T-helper 2 cell treated with Interferon-gamma antibody and Interleukin-4, amounts not matched to agents 100 ng/mL and 5 ng/mL, for 36 hours (primary cell): ENCODE measurements around the gene KEL. TPM values are rescaled to one million over a fixed set of nuclear protein-coding genes. Genes with fewer than 3 reads are reported as not detected.

Experiments
- intact Hi-C: fragments of 100-400 bp; cut with micrococcal nuclease; formaldehyde crosslinking; loops from one replicate; pipeline ENCODE4 v1.15.1; 2023
- total RNA-seq: library from RNA; stranded (reverse); gene quantifications from 2 replicates; pipeline ENCODE4 v1.2.3, GENCODE V29; 2022

KEL gene
- total RNA-seq, 1 donor from 2014 or later: 0.32 TPM

DNA sequence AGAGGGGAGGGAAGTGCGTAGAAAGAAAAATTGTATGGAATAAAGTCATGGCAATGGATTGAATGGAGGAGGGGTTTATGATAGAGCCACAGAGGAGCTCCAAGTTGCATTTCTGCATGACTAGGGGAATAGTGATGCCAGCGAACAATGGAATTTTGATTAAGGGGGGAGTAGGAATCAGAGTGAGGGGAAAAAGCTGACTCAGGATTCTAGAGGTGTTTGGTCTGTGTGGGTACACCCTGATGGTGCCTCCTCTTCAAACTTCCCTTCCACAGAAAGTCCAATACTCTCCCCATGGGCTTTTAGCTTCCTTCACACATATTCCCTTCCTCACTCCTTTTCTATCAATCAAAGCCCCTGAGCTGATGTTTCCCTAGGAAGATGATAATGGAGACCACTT lies 1.8 kb upstream of the KEL start:
- intact Hi-C loops: no loop called here

GRCh38 chr7:142962991-142963390 lies 828 bp upstream of the KEL start:
- intact Hi-C loops: no loop called here

DNA sequence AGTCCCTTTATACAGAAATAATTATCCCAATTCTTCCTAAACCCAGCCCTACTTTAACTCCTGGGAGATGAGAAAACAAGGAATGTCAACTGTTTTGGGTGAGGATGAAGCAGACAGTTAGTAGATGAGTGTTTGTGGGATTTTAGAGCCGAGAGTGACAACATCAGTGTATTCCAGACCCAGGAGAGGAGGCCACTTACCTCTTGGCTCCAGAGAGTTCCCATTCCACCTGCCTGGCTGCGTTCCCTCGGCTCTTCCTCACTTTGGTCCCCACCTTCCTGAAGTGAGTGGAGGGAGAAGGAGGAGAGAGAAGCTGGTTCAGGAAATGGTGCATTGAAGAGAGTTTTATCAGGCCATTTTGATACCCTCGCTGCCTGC lies 579 bp downstream of the KEL start:
- intact Hi-C loops: no loop called here

DNA sequence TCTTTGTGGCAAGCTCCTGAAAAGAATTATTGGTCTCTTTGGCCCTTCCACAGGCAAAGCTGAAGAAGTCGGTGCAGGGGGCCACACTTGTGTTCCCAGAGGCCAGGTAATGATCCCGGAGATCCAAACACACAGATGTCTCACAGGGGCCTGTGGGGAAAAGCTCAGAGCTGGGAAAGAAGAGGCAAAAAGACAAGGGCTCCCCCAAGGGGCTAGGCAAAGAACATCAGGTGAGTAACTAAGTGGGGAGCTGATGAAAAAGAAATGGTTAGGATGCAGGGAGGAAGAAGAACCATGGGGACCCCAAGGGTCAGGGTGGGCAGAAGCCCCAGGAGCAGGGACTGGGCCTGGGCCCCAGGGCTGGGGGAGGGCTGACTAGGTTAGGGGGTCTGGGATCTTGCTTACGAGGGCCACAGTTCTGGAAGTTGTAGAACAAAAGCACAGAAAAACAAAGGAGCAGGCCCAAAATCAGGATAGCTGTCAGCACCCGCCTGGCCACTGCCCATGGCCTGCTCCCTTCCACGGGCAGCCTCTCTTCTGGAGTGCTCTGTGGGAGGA lies 1.1 kb downstream of the KEL start:
- intact Hi-C loops: no loop called here

DNA sequence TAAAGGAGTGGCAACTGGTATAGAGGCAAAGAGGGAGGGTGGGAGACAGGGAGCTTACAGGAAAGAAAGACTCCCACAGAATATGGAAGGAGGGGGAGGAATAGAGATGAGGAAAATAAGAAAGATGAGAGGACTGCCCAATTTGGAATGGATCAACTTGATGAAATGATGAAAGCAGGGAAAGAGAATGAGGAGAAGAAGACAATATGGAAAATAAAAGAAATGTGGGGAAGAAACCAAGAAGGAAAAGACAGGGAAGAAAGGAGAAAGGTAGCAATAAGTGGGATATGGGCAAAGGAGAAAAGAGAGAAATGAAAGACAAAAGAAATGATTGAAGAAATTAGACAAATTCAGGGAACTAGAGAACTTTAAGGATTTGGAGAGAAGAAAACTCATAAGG lies 3.0 kb downstream of the KEL start:
- intact Hi-C loops: no loop called here

DNA sequence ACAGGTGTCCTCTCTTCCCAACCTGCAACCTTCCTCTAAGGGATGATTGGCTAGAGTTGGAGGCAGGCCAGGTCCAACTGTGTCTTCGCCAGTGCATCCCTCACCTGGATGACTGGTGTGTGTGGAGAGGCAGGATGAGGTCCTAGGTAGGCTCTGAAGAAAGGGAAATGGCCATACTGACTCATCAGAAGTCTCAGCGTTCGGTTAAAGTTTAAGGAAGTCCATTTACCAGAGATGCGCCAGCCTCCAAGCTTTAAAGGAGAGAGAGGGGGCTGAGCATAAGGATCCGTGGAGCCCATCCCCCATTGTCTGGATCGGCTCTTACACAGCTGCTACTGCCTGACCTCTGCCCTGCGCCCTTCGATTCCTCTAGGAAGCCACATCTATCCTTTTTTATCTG lies 4.4 kb downstream of the KEL start:
- intact Hi-C loops: no loop called here

- intact Hi-C loops: no loop called here
Observed at GRCh38 chr7:142956951-142957623, 5.1 kb downstream of the KEL start.

- intact Hi-C loops: no loop called here
Observed at GRCh38 chr7:142954680-142955268, 7.4 kb downstream of the KEL start.

GRCh38 chr7:142950235-142950634 lies 11.9 kb downstream of the KEL start:
- intact Hi-C loops: no loop called here

- intact Hi-C loops: no loop called here
Observed at GRCh38 chr7:142948603-142949002, 13.6 kb downstream of the KEL start.

DNA sequence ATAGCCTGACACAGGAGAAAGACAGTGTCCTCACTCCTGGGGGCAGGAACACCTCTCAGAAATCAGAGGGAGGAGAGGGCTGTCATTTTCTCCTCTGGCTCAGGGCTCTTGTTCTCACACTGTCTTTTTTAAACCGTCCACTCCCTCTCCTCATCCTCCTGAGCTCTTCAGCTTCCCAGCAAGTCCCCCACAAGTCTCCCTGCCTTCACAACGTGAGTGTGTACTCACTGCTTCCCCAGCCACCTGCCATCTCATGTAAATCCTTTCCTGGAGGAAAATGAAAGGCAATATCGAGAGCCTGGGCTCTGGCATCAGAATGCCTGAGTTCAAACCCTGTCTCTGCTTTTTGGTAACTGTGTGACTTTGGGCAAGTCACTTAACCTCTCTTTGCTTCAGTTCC lies 17.2 kb downstream of the KEL start:
- intact Hi-C loops: no loop called here

DNA sequence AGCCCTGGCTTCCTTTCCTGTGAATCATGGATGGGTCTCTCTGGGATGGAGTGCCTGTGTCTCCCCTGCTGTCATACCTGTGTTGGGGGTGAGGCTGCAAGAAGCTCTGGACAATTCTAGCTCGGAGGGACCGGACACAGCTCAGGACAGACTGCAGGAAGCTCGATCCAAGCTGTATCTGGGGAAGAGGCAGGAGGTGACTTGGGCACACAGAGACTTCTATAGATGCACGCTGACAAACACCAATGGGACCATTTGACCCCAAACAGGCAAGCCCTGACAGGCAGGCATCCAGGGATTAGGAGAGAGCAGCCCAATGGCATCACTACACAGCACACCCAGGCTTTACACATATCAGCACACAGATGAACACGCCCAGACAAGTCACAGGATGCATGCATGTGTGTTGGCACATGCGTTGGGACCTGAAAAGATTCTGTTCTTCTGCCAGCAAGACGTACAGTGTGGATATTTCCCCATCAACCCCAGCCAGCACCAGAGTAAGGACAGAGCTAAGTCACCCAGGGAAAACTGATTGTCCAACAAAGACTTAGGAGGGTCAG lies 18.4 kb downstream of the KEL start:
- intact Hi-C loops: no loop called here

- intact Hi-C loops: no loop called here
Observed at GRCh38 chr7:142942746-142943145, 19.4 kb downstream of the KEL start.

DNA sequence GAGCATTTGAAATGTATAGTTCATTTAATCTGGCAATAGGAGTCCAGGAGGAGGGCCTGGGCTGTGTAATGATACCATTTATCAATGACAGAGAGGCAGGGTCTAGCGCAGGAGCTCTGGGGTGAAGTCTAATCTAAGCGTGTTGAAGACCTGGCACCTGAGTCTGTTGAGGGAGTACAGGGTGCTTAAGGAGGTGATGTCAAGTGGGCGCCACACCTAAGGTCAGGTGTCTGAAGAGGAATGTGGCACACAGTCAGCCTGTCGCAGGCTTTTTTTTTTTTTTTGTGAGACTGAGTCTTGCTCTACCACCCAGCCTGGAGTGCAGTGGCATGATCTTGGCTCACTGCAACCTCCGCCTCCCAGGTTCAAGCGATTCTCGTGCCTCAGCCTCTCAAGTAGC lies 20.6 kb downstream of the KEL start:
- intact Hi-C loops: no loop called here

DNA sequence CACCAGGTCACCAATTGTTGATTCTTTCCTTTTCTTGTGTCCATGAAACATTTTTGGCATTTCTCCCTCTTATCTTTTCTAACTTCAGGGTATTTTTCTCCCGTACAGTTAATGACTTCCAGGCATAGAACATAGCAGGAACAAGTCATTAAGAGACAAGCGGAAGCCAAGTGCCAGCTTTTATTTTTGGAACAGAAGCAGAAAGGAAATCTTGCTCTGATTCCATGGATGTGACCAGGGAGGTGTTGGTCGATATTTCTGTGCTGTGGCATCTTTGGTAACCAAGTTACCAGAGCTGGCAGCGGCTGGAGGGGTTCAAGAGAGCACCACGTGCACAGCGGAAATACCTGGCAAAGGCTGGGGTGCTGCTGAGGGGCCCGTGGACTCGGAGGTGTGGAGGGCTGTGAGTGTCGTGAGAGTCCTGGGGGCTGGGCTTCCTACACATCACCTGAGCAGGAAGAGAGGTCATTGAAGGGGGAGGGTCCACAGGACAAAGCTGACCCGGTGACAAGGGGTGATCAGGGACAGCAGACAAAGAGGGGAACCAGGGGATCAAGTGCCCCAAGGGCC lies 21.1 kb downstream of the KEL start:
- intact Hi-C loops: no loop called here

GRCh38 chr7:142939226-142939910 lies 22.8 kb downstream of the KEL start, which contains the start of gene LLCFC1:
Gene LLCFC1, plus strand, starts transcription at chr7:142939484. Its CDS starts 138 bp downstream, at chr7:142939622.
- intact Hi-C loops: no loop called here

DNA sequence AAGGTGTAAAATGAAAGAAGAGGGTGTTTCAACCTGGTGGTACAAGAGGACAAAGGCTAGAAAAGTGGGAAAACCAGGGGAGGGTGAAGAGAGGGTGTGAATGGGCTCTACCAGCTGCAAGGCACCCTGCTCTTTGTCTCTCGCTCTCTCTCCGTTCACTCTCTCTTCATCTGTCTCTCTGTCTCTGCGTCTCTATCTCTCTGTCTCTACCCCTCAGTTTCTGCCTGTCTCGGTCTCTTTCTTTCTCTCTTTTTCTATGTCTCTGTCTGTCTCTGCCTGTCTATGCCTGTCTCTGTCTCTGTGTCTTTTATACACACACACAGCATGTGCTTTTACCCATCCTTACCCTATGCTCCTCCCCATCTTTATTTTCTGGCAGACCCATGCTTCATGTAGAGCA lies 23.6 kb downstream of the KEL start:
- intact Hi-C loops: no loop called here

GRCh38 chr7:142935941-142936565 lies 26.1 kb downstream of the KEL start:
- intact Hi-C loops: no loop called here

- intact Hi-C loops: no loop called here
Observed at GRCh38 chr7:142934056-142934455, 28.1 kb downstream of the KEL start.

- intact Hi-C loops: no loop called here
Observed at GRCh38 chr7:142933624-142934023, 28.5 kb downstream of the KEL start, which contains the start of gene TRPV5. Gene TRPV5, minus strand, starts transcription at chr7:142933746. Its CDS starts 287 bp downstream, at chr7:142933459.

DNA sequence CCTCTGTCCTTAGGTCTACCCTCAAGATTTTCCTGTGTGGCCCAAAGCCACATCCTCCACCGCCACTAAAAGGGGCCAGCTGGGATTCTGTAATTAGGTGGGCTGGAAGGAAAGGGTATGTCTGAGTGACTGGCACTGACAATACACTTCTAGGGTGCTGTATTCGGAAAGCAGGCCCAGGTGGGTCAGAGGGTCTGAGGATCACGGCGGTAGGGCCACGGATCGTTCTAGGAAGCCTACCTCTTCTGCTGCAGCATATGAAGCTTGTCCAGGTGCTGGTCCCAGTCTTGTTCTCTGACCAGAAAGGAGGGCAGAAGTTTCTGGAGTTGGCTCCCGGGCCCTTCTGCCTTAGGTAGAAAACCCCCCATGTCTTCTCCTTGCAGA lies 29.1 kb downstream of the KEL start:
- intact Hi-C loops: no loop called here
